ENCODE measurements around the gene AGAP3. TPM values are rescaled to one million over a fixed set of nuclear protein-coding genes. Genes with fewer than 3 reads are reported as not detected.

The AGAP3 gene
- total RNA-seq, 1 donor from 2014 or later, result 54.7 TPM

- DNase-seq (ENCODE audit: low spot score), result no peak
- no peak for ATAC-seq
Observed at GRCh38 chr7:151107882-151108281, 21.6 kb downstream of the AGAP3 start.

- no peak for DNase-seq (ENCODE audit: low spot score)
- peak; percentile 60 for ATAC-seq
Observed at GRCh38 chr7:151109094-151110048, 23.1 kb downstream of the AGAP3 start.

GRCh38 chr7:151110236-151110940 is 24.1 kb downstream of the AGAP3 start:
- DNase-seq (ENCODE audit: low spot score) (no peak), ATAC-seq (peak; percentile 5)

- peak; percentile 92 for ATAC-seq
- DNase-seq (ENCODE audit: low spot score), result peak; percentile 77
Observed at GRCh38 chr7:151110941-151111645, 24.8 kb downstream of the AGAP3 start.

- no peak for ATAC-seq
- DNase-seq (ENCODE audit: low spot score), result no peak
Observed at GRCh38 chr7:151113344-151114150, 27.3 kb downstream of the AGAP3 start.

GRCh38 chr7:151114151-151115090 is 28.1 kb downstream of the AGAP3 start:
- no peak for DNase-seq (ENCODE audit: low spot score)
- no peak for ATAC-seq

- ATAC-seq, result no peak
Observed at GRCh38 chr7:151115121-151115835, 29.0 kb downstream of the AGAP3 start.

GRCh38 chr7:151115836-151116418 is 29.7 kb downstream of the AGAP3 start:
- DNase-seq (ENCODE audit: low spot score) (no peak), ATAC-seq (peak; percentile 9)

More at GRCh38 chr7:151115121-151115835, 29.0 kb downstream of the AGAP3 start:
- DNase-seq (ENCODE audit: low spot score), result no peak

GRCh38 chr7:151116603-151117440 is 30.5 kb downstream of the AGAP3 start:
- ATAC-seq (no peak), DNase-seq (ENCODE audit: low spot score) (no peak)

GRCh38 chr7:151117565-151117964 is 31.3 kb downstream of the AGAP3 start:
- DNase-seq (ENCODE audit: low spot score), result no peak
- ATAC-seq, result no peak

- DNase-seq (ENCODE audit: low spot score), result no peak
- no peak for ATAC-seq
Observed at GRCh38 chr7:151118108-151119054, 32.1 kb downstream of the AGAP3 start.

- ATAC-seq, result no peak
- no peak for DNase-seq (ENCODE audit: low spot score)
Observed at GRCh38 chr7:151119055-151119415, 32.8 kb downstream of the AGAP3 start.

GRCh38 chr7:151119902-151120301 is 33.6 kb downstream of the AGAP3 start:
- DNase-seq (ENCODE audit: low spot score), result no peak
- no peak for ATAC-seq

GRCh38 chr7:151120896-151121295 is 34.6 kb downstream of the AGAP3 start:
- DNase-seq (ENCODE audit: low spot score) (no peak), ATAC-seq (no peak)

GRCh38 chr7:151121380-151122170 is 35.3 kb downstream of the AGAP3 start:
- DNase-seq (ENCODE audit: low spot score) (no peak), ATAC-seq (no peak)

Data from left lobe of liver (tissue), 2 donors.